HG03460 (cell line): ENCODE results near the gene TMOD1.

Experiments
- ATAC-seq: cut with Tn5 transposase; IDR thresholded peaks from one replicate; pipeline ENCODE4 v1.9.1; 2021; ENCODE audit not compliant: unreplicated experiment

Gene TMOD1

DNA sequence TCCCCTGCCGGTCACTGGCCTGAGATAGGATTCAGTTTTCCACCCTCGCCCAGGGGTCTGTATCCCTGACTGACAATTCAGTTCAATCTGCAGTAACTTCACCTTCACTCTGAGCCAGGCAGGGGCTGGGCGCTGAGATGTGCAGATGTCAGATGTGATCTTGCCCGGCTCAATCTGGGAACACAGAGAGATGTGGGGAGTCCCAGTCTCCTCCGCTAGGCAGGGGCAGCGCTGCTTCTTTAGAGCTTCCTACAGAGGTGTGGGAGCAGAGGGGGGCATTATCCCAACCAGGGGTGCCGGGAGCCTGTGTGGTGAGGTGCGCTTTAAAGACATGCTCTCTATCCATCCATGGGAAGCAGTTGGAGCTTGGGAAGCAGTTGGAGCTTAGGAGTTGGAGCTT lies 14.6 kb downstream of the TMOD1 start:
- ATAC-seq = no peak

- no peak for ATAC-seq
Measured at GRCh38 chr9:97517331-97518089, 16.0 kb downstream of the TMOD1 start.

DNA sequence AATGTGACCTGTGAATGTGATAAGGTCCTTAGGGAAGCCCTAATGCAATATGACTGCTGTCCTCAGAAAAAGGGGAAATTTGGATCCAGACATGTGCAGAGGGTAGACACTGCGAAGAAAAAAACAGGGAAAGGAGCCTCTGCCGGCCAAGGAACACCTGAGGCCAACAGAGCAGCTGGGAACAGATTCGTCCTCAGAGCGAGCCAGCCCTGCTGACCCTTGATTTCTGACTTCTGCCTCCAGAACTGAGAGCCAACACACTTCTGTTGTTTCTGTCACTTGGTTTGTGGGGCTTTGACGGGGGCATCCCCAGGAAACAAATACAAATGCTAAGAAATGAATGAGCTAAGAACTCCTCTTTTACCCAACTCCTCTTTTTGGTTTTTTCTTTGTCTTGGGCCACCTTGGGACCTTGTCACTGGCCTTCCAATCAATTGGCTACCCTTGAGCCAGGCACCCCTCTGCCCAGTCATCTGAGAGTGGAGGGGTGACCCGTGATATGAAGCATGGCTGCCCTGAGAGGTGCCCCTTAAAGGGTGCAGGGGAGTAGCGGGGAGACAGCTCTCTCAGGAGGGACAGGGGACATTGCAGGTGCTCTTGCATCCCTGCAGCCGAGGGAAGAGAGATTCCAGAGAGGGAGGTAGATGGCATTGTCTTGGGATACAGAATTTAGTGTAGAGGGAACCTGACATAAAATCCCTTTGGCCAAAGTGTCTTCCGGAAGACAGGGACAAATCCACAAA lies 16.9 kb downstream of the TMOD1 start:
- no peak for ATAC-seq

- no peak for ATAC-seq
Measured at GRCh38 chr9:97518909-97519307, 17.4 kb downstream of the TMOD1 start.

- ATAC-seq = no peak
Measured at GRCh38 chr9:97519441-97519970, 18.0 kb downstream of the TMOD1 start.

DNA sequence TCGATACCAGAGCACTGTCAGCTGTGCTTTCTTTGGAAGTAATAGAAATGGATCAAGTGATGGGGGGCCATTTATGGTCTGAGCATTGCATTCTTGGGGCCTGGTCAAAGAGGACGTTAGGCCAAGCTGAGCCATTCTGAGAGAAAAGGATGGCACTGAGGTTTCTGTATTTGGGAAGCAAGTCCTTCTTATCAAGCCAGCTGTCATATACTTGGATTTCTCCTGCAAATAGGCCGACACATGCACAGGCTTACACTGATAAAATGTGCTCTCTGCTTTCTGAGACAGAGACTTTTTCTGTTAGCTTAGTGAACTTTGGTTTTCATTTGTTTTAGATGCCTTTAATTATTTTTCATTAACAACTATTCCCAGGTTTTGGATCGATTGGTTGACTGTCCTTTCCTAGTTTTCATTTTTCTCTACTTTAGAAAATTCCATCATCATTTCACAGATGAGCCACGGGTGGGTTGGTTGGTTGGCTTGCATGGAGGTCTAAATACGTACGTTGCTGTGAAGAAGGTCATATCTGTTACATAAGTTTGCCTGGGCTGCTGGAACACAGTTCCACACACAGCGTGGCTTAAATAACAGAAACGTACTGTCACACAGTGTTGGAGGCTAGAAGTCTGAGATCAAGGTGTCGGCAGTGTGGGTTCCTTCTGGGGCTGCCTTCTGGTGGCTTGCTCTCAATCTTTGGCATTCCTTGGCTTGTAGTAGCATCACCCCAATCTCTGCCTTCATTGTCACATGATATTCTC lies 20.3 kb downstream of the TMOD1 start:
- ATAC-seq = no peak

GRCh38 chr9:97524424-97524823 lies 23.0 kb downstream of the TMOD1 start:
- no peak for ATAC-seq

GRCh38 chr9:97525451-97525850 lies 24.0 kb downstream of the TMOD1 start:
- ATAC-seq = no peak

GRCh38 chr9:97526895-97527575 lies 25.6 kb downstream of the TMOD1 start:
- ATAC-seq = no peak

DNA sequence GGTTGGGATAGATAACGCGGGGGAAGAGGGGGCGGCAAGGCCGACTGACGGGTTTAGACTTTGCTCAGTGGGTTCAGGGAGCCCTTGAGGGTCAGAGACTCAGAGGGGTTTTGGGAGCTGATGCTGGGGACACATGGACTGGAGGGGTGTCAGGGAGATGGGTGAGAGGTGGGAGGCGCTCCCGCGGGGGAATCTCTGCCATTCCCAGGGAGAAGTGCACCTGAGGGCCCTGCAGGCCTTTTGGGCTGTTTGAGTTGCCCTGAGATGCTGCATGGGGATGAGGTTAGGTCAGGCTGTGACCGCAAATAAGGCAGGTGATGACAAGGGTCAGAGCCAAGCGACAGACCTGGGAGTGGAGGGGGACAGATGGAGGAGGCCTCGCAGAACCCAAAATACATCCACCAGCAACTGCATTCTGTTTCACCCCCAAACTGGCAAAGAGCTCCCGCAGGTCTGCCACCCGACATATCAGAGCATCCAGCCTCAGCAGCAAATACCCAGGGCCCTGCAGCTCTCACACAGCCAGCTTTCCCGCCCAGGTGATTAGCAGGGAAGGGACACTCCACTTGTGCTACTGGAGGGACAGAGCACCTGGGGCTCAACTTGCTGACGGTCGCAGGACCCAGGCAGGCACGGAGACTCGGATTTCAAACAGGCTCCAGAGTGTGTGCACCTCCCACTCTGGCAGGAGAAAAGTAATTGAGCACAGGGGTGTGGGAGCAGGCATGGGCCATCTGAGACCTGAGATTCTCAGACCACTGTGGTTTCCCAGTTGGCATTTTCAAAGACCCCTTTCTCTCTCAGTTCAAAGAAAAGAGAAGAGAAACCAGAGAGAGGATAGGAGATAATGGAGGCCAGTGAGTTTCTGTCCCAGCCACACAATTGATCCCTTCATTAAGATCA lies 26.4 kb downstream of the TMOD1 start:
- ATAC-seq = no peak

- no peak for ATAC-seq
Measured at GRCh38 chr9:97528529-97529230, 27.2 kb downstream of the TMOD1 start.

DNA sequence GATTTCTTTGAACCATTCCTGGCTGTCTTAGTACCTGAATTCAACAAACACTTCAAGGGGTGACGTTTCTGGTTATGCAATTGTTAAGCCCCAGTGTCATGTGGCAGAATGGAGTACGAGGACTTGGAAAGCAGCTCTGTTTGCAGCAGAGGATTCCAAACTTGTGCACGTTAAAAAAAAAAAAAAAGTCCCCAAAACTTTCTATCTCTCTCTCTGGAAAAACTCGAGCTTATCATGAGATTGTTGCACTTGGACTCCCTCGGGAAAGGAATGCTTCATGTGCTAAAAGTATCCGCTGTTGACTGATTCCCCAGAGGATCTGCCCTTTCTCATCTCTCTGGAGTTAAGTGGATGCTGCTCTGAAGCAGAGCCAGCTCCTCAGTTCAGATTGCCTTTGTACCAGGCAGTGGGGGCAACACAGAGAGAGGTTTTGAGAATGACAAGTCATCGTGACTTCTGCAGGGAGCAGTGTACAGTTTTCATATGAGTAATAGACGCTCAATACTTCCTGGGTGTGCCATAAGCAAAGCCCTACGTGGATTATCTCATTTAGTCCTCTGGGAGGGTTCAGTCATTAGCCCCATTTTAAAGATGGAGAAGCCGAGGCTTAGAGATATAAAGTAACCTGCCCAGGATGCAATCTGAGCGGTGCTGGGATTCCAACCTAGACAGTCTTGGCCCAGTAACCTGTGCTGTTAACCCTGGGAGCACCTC lies 28.1 kb downstream of the TMOD1 start:
- ATAC-seq = peak; percentile 65

GRCh38 chr9:97531888-97532376 lies 30.5 kb downstream of the TMOD1 start:
- ATAC-seq = no peak

- ATAC-seq = no peak
Measured at GRCh38 chr9:97534185-97534584, 32.7 kb downstream of the TMOD1 start.

- ATAC-seq = no peak
Measured at GRCh38 chr9:97534961-97535594, 33.6 kb downstream of the TMOD1 start.

DNA sequence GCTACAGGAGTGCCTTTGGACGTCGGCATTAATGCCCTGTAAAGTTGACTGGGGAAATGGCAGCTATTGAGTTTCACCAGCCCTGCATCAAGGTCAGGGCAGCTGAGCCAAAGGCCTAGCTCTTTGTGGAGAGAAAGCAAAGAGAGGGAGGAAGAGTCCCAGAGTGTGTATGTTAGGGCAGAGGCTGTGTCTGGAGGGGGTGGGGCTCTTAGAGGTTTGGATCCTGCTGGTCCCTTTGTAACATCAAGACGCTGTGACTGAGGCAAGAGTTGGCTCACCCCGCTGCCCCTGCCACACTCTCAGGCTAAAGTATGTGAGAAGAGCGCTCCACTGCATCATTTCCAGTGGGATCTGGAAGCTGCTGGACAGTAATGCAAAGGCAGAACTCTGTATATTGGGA lies 34.3 kb downstream of the TMOD1 start:
- ATAC-seq = no peak

DNA sequence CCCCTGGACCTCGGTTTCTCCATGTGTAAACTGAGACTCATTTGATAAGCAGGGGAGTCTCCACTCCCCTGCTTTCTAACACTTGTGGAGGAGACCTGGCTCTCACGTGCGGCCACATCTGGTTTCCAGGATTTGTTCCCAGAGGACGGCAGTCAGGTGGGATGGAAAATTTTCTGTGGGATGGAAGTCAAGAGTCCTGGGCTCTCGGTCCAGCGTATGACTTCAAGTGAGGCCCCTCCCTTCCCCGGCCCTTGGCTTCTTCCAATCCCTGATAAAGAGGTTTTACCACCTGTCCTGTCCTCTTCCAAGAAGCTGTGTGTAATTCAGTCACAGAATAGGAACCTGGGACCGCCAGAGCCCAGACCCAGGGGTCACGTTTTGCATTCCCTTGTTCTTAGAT lies 35.0 kb downstream of the TMOD1 start:
- ATAC-seq = no peak

GRCh38 chr9:97543561-97543960 lies 42.1 kb downstream of the TMOD1 start:
- no peak for ATAC-seq
